Measurements from ENCODE around the gene ELAVL1.
"Not testable (repeated sequence)": the region's sequence is repeated elsewhere in the genome, so short reads cannot be mapped to it uniquely, and the experiment has no call there.

ELAVL1 gene

GRCh38 chr19:7968008-7968795 is 37.2 kb downstream of the ELAVL1 start:
- no peak for DNase-seq

GRCh38 chr19:7965921-7966665 is 39.3 kb downstream of the ELAVL1 start:
- no peak for DNase-seq

- no peak for DNase-seq
Measured at GRCh38 chr19:7965259-7965841, 40.1 kb downstream of the ELAVL1 start.

DNA sequence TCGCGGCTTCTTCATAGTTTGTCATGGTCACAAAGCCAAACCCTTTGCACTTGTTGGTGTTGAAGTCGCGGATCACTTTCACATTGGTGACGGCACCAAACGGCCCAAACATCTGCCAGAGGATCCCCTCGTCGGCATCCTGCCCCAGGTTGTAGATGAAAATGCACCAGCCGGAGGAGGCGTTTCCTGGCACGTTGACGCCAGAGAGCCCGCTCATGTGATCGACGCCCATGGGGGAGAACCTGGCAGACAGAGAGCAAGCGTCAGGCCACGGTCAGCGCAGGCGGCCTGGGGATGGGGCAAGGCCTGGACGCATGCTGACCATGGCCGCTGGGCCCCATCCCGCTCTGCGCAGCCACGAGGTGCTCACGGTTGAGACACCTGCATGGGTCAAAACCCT is 41.9 kb downstream of the ELAVL1 start:
- no peak for DNase-seq

GRCh38 chr19:7962644-7963268 is 42.7 kb downstream of the ELAVL1 start:
- no peak for DNase-seq

- DNase-seq, result no peak
Measured at GRCh38 chr19:7961920-7962626, 43.4 kb downstream of the ELAVL1 start.

GRCh38 chr19:7961082-7961481 is 44.4 kb downstream of the ELAVL1 start:
- DNase-seq, result not testable (repeated sequence)

DNA sequence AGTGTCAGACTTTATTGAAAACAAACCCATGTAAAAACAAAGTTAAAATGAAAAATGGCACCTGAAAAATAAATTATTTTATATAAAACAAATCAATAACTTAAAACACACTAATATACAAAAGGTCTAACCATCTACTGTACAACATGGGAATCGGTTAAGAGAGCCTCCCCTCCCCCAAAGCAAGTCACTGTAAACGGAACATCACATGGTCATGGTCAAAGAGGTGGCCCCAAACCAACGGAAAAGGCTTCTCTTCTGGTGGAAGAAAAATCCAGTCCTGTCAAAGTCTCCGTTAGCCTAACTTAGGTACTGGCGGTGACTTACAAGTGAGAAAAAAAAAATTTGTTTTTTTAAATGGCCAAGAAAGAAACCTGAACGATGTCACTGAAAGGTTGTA is 46.2 kb downstream of the ELAVL1 start:
- no peak for DNase-seq

- no peak for DNase-seq
Measured at GRCh38 chr19:7955696-7956095, 49.7 kb downstream of the ELAVL1 start.

DNA sequence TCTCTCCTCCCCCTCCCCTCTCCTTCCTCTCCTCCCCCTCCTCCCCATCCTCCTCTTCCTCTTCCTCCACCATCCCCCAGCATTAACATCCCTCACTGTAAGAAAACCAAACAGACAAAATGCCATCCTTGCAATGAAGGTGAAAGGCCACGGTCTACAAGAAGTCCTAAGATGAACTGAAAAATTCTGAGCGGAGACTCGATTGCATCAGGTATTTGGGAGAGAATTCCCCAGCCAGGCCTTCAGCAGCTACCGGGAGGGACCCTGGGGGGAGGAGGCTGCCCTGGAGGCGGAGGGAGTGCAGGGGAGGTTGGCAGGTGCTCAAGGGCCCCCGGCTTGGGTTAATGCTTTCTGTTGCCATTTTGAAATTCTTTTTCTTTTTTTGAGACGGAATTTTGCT is 51.9 kb downstream of the ELAVL1 start:
- no peak for DNase-seq

- DNase-seq, result no peak
Measured at GRCh38 chr19:7953060-7953459, 52.4 kb downstream of the ELAVL1 start.

- DNase-seq, result no peak
Measured at GRCh38 chr19:7947939-7948338, 57.5 kb downstream of the ELAVL1 start.

DNA sequence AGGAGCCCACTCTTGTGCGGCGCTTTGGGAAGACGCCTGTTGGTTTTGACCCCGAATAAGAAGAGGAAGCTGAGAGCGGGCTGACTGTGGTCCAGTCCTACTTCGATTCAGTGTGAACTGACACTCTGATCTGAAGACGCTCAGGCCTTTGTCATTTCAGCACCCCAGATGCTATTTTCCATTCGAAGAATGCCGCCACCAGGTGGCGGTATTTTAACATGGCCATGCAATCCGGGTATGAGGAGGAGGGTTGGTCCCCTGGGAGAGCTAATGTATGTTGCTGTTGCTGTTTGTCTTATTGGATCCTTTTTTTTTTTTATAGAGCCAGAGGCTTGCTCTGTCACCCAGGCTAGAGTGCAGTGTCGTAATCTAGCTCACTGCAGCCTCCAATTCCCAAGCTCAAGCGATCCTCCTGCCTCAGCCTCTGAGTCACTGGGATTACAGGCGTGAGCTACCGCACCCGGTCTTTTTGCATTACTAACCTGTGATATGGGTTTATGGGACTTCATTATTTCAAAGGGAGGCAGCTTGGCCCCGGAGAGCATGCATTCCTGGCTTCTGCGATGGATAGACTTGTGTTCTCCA is 61.2 kb downstream of the ELAVL1 start:
- DNase-seq, result peak; percentile 62

DNA sequence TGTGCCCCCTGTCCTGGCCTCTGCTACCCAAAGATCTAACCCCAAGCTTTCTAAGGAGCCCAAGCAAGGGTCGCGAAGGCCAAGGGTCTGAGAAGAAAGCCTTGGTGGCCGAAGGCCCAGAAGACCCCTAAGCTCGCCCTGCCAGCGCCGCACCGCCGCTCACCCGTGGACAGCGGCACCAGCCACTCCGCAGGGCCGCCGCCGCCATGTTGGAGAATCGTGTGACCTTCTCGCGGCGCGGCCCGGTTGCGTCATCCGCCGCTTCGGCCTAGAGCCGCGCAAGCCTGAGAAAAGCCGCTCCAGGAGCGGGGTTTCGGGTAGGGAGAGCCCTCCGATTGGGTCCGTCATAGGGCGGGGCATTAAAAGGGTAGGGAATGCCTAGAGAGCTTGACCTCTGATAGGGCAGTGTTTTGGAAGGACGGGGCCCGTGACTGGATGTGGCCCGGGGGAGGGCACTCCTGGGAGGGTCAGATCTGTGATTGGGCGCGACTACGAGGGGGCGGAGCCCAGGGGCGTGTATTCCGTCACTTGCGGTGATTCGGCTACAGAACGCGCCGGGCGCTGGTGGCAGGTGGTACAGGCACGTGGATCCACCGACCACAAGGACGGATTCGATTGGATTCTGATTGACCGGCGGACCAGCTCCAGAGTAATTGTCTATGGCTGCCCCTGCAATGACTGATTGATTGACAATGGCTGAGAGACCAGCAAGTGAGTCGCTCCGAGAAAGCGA is 61.8 kb downstream of the ELAVL1 start, which contains the start of gene TIMM44:
TSS of gene TIMM44 (minus strand) at position 223 of the 733 bp plus-strand sequence. CDS start at position 208, 15 bp downstream.
- peak; percentile 98 for DNase-seq

GRCh38 chr19:7942981-7943443 is 62.4 kb downstream of the ELAVL1 start:
- DNase-seq, result no peak

DNA sequence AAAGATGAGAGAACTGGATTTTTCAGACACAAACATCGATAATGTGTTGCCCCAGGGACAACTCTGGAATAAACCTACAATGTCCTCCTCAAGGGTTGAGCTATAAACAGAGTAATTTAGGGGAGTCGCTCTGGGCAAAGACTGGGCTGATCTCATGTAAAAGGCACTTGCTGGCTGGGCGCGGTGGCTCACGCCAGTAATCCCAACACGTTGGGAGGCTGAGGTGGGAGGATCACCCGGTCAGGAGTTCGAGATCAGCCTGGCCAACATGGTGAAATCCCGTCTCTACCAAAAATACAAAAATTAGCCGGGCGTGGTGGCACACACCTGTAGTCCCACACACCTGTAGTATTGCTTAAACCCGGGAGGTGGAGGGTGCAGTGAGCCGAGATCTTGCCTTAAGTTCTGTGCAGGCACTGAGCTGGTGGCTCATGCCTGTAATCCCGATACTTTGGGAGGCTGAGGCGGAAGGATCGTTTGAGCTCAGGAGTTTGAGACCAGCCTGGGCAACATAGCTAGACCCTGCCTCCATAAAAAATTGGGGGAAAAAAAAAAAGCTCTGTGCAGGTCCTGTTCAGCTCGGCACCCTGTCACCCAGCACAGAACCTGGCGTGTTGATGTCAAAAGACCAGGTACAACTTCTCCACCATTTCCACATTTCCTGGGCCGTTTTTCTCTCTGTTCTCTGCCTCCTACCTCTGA is 63.4 kb downstream of the ELAVL1 start:
- no peak for DNase-seq

DNA sequence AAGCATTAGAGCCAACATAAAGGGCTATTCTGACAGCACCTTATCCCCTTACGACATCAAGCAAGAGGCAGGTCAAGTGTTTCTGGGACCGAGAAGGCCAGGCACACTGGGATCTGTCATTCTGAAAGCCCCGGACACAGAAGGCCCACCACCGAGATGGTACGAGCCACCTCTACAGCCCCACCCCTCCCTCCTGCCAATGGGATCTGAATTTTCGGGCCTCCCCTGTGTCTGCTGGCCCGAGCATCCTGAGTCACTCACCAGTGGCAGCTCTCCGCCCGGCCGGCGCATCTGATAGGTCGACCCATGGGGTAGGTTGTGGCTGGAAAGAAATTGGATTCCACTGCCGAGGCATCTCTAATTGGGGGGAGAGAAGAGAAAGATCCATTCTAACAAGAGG is 64.6 kb downstream of the ELAVL1 start:
- no peak for DNase-seq

- no peak for DNase-seq
Measured at GRCh38 chr19:7934766-7935165, 70.7 kb downstream of the ELAVL1 start.

DNA sequence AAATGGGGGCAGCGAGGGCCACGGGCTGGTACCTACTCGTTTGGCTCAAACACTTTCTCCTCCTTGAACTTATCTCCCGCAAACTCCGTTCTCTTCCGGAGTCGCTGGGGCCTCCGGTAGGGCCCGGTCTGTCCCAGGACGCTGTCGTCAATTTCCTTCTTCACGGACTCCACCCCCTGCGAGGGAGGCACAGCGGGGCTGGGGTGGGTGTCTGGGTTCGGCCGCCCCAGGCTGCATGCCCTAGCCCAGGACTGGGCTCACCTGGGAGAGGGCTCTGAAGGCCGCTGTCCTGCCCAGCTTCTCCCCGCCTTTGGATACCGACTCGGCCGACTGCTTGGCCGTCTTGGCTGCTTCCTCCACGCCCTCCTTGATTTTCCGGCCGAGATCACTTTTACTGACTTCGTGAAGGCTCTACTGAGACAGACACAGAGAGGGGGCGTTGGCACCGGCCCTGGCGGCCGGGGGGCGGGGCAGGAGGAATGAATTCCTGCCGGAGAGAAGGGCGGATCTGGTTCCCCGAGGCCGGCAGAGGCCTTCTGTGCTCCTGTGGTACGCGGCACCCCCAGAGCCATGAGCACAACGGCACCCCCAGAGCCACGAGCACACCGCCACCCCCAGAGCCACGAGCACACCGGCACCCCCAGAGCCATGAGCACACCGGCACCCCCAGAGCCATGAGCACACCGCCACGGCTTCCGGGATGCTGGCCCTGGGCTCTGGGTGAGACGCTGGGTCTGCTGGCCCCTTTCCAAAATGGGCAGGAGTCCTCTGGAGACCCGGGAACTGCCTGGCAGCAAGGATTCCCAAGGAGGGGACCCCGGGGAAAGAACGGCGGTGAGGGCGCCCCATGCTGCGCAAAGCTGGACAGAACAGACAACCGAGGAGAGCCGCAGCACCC is 71.4 kb downstream of the ELAVL1 start:
- no peak for DNase-seq

- no peak for DNase-seq
Measured at GRCh38 chr19:7933411-7933810, 72.0 kb downstream of the ELAVL1 start.
